NCI-H1092 treated with DMSO at 0.1 percent for 48 hours (cell line): ENCODE measurements around the gene VCAM1.
"Not testable (repeated sequence)": the region's sequence is repeated elsewhere in the genome, so short reads cannot be mapped to it uniquely, and the experiment has no call there.

Experiments
- DNase-seq: peaks from one replicate; lab custom pipeline; 2025; lab: John Stamatoyannopoulos, UW

The VCAM1 gene

GRCh38 chr1:100780814-100781213 is 61.3 kb downstream of the VCAM1 start:
- no peak for DNase-seq

DNA sequence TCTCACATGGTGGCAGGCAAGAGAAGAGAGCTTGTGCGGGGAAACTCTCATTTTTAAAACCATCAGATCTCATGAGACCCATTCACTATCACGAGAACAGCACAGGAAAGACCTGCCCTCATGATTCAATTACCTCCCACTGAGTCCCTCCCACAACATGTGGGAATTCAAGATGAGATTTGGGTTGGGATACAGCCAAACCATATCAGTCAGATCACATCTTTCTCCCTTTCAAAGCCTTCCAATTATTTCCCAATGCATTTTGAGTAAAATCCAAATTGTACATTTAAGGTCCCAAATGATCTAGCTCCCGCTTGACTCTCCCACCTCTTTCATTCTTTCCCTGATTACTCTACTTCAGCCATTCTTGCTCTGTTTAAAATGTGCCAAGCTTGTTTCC is 62.2 kb downstream of the VCAM1 start:
- not testable (repeated sequence) for DNase-seq

- no peak for DNase-seq
Measured at GRCh38 chr1:100782473-100783039, 63.0 kb downstream of the VCAM1 start.

- no peak for DNase-seq
Measured at GRCh38 chr1:100785470-100786052, 66.0 kb downstream of the VCAM1 start.

DNA sequence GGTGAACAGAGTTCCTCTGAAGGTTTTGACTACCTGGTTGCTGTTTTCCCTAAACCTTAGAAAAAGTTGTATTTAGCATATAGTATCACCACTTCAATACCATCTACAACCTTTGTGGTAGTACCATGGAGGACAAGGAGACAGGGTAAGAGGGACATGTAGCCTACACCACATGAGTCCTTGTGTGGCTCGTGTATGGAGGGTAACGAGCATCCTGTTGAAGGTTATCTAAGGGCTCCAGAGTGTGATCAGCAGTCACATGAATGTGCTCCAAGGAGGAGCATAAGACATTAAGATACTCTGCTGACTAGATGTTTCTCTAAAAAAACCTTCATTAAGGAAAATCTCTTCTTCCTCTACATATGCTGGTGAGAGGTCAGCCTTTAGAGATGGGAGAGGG is 67.3 kb downstream of the VCAM1 start:
- DNase-seq: no peak
